Measurements from ENCODE around the gene NDUFS2. TPM values are rescaled to one million over a fixed set of nuclear protein-coding genes. Genes with fewer than 3 reads are reported as not detected.

NDUFS2 gene
- total and polyA plus RNA-seq, 11 donors = 157 to 460 (median 289) TPM

DNA sequence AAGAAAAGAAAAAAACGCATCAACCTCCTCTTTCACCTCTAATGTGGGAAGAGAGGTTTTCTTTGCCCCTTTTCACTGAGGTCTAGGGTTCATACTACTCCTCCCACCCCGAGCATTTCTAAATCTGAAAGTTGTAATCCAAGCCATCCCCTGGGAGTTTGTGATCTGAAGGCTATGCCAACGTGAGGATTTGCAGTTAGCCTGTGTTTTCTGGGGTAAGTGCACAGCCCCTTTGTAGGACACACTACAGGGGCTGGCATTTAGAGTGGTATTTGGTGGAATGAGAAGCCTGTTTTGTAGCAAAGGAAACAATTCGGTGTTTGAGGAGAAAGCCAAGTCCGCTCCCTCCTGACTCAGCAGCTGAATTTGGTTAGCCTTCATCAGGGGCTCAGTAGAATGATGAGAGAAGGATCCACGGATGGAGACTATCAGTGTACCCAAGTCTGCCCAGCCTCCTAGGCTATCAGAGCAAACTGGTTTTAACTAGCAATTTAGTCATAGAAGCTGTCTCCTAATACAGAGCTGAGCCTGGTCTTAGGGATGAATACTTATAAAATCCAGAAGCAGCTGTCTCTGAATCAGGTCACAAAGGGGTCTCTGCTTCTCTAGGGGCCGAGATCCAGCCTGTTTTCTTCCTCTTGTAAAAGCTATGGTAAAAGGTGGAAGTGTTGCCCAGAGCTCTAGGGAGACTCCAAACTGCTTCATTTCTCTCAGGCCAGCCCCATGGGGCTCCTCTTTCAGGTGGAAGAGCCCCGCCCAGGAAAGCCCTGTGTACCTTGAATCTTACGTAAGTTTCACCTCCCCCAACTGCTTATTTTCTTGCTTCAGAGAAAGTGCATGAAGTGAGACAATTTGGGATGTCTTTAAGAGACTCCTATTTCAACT lies 58.5 kb downstream of the NDUFS2 start:
- DNase-seq (no peak), ATAC-seq (no peak)
- no peak overlapping the region for H3K27ac ChIP-seq
- H3K4me1 ChIP-seq = peaks cover 0 to 9% (median 6%) of the 10 kb centered on the region in 12 donors
- no peak overlapping the region for H3K4me3 ChIP-seq
- intact Hi-C loops (cut with DNase I) = no loop called here
- TF ChIP-seq POLR2A (IDR thresholded peaks at IDR 0.05) = no peak
- TF ChIP-seq, protein P1, sequence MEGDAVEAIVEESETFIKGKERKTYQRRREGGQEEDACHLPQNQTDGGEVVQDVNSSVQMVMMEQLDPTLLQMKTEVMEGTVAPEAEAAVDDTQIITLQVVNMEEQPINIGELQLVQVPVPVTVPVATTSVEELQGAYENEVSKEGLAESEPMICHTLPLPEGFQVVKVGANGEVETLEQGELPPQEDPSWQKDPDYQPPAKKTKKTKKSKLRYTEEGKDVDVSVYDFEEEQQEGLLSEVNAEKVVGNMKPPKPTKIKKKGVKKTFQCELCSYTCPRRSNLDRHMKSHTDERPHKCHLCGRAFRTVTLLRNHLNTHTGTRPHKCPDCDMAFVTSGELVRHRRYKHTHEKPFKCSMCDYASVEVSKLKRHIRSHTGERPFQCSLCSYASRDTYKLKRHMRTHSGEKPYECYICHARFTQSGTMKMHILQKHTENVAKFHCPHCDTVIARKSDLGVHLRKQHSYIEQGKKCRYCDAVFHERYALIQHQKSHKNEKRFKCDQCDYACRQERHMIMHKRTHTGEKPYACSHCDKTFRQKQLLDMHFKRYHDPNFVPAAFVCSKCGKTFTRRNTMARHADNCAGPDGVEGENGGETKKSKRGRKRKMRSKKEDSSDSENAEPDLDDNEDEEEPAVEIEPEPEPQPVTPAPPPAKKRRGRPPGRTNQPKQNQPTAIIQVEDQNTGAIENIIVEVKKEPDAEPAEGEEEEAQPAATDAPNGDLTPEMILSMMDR (IDR thresholded peaks at IDR 0.05) = no peak
- H3K27me3 ChIP-seq = peaks cover 13 to 44% (median 33%) of the 10 kb centered on the region in 9 donors
- no peaks in the 10 kb centered on the region for H3K36me3 ChIP-seq
- 54 to 64% (median 58%) methylated on average over 9 of the region's 9 CpGs for WGBS, 4 donors
- H3K9me3 ChIP-seq = peaks cover 0 to 17% (median 10%) of the 10 kb centered on the region in 12 donors

DNA sequence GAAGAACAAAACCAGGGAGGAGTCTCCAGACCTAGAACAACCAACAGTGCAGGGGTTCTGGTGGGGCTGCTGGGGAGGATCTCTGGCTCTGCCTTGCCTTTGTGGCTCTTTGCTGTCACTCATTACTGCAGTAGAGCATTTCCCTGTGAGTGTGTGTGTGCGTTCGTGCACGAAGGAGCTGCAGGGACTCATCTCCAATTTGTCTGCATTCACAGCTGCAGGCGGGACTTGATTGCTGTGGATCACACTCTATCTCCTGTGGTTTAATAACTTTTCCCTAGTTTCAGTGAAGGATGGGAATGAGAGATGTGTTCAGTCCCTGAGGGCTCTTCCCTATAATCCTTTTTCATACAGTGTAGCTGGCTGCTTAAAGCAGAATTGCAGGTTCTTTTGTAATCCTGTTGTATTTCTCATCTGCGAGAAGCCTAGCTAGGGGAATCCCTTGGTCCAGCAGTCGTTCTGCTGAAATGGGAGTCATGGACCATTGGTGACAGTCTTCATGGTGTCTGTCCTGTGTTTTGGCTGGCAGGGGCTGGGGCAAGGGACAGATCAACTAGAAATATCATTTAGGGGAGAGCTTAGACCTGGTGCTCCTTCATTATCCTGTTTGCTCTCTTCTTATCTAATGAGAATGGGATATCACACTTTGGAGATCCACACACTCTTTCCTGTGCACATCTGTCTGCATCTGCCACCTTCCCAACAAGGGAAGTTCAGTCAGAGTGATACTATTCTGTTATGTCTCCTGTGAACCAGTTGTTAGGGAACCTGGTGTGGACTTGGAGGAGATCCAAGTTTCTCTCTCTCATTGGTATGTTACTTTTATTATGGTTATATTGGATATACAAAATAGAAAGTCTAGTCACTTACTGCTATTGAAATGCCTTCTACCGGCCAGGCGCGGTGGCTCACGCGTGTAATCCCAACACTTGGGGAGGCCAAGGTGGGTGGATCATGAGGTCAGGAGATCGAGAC lies 59.4 kb downstream of the NDUFS2 start:
- Histone ChIP-seq H3K27ac (no peak overlapping the region), H3K9me3 (peaks cover 0 to 12% (median 9%) of the 10 kb centered on the region in 12 donors), H3K4me1 (peaks cover 0 to 13% (median 8%) of the 10 kb centered on the region in 12 donors), H3K27me3 (peaks cover 13 to 44% (median 33%) of the 10 kb centered on the region in 9 donors), H3K4me3 (no peak overlapping the region), H3K36me3 (no peaks in the 10 kb centered on the region)
- WGBS, 4 donors = 78 to 82% (median 80%) methylated on average over 12 of the region's 12 CpGs
- DNase-seq (no peak), ATAC-seq (no peak)
- TF ChIP-seq, protein P1 (IDR thresholded peaks at IDR 0.05) = no peak
- no peak for TF ChIP-seq POLR2A (IDR thresholded peaks at IDR 0.05)
- intact Hi-C loops (cut with DNase I) = no loop called here

Small RNA genes within 50 kb of the gene (microRNA-seq; reads per million reads assigned to microRNA genes)
- gene MIR5187 = 1.2 to 7.4 (median 3.4) reads per million in 4 donors

Other genes with a start within 250 kb of the NDUFS2 start
- gene ITLN2, start 247.6 kb upstream of the NDUFS2 start, total RNA-seq = 1 to 10 TPM in 1 of 9 donors, under 1 TPM in 1, not detected in 7; 0.46 to 4.1 TPM
- gene ITLN2, start 247.6 kb upstream of the NDUFS2 start, polyA plus RNA-seq = under 1 TPM; 0.15 to 0.23 TPM
- 10 to 100 TPM in 5 of 9 donors, 1 to 10 TPM in 4; 7.5 to 23.4 (median 10.9) TPM for gene F11R, start 181.2 kb upstream of the NDUFS2 start, total RNA-seq
- gene F11R, start 181.2 kb upstream of the NDUFS2 start, polyA plus RNA-seq = 10 to 100 TPM in 1 of 2 donors, 1 to 10 TPM in 1; 7.4 to 13.8 TPM
- gene TSTD1, start 163.4 kb upstream of the NDUFS2 start, total RNA-seq = 10 to 100 TPM in 7 of 9 donors, 1 to 10 TPM in 2; 6.1 to 22.7 (median 14.4) TPM
- 10 to 100 TPM; 14.7 to 16.2 TPM for gene TSTD1, start 163.4 kb upstream of the NDUFS2 start, polyA plus RNA-seq
- gene USF1, start 156.4 kb upstream of the NDUFS2 start, total RNA-seq = 10 to 100 TPM; 20.2 to 51.1 (median 28.2) TPM
- 10 to 100 TPM; 31.9 to 43.0 TPM for gene USF1, start 156.4 kb upstream of the NDUFS2 start, polyA plus RNA-seq
- 10 to 100 TPM in 2 of 9 donors, 1 to 10 TPM in 7; 1.7 to 32.2 (median 2.1) TPM for gene ARHGAP30, start 132.5 kb upstream of the NDUFS2 start, total RNA-seq
- 1 to 10 TPM; 1.3 to 3.0 TPM for gene ARHGAP30, start 132.5 kb upstream of the NDUFS2 start, polyA plus RNA-seq
- gene NECTIN4, start 112.8 kb upstream of the NDUFS2 start, total RNA-seq = under 1 TPM in 2 of 9 donors, not detected in 7; 0.07 to 0.53 TPM
- under 1 TPM in 1 of 2 donors, not detected in 1; 0.03 TPM for gene NECTIN4, start 112.8 kb upstream of the NDUFS2 start, polyA plus RNA-seq
- gene KLHDC9, start 104.0 kb upstream of the NDUFS2 start, total RNA-seq = 10 to 100 TPM in 3 of 9 donors, 1 to 10 TPM in 6; 2.4 to 13.3 (median 6.1) TPM
- gene KLHDC9, start 104.0 kb upstream of the NDUFS2 start, polyA plus RNA-seq = 1 to 10 TPM in 1 of 2 donors, under 1 TPM in 1; 0.43 to 3.2 TPM
- 10 to 100 TPM; 38.3 to 59.1 (median 49.4) TPM for gene PFDN2, start 84.3 kb upstream of the NDUFS2 start, total RNA-seq
- 100 to 1,000 TPM; 162 to 234 TPM for gene PFDN2, start 84.3 kb upstream of the NDUFS2 start, polyA plus RNA-seq
- 10 to 100 TPM; 28.1 to 42.7 (median 34.7) TPM for gene NIT1, start 84.3 kb upstream of the NDUFS2 start, total RNA-seq
- gene NIT1, start 84.3 kb upstream of the NDUFS2 start, polyA plus RNA-seq = 10 to 100 TPM; 25.8 to 34.3 TPM
- 10 to 100 TPM; 20.8 to 36.0 (median 26.5) TPM for gene DEDD, start 69.7 kb upstream of the NDUFS2 start, total RNA-seq
- 10 to 100 TPM; 13.8 to 38.8 TPM for gene DEDD, start 69.7 kb upstream of the NDUFS2 start, polyA plus RNA-seq
- 10 to 100 TPM; 54.4 to 86.9 (median 73.2) TPM for gene UFC1, start 48.4 kb upstream of the NDUFS2 start, total RNA-seq
- gene UFC1, start 48.4 kb upstream of the NDUFS2 start, polyA plus RNA-seq = 100 to 1,000 TPM in 1 of 2 donors, 10 to 100 TPM in 1; 60.7 to 131 TPM
- 10 to 100 TPM; 12.3 to 20.0 (median 14.6) TPM for gene USP21, start 42.9 kb upstream of the NDUFS2 start, total RNA-seq
- gene USP21, start 42.9 kb upstream of the NDUFS2 start, polyA plus RNA-seq = 10 to 100 TPM; 13.0 TPM
- gene PPOX, start 35.9 kb upstream of the NDUFS2 start, total RNA-seq = 10 to 100 TPM in 8 of 9 donors, 1 to 10 TPM in 1; 9.7 to 16.7 (median 13.7) TPM
- 10 to 100 TPM; 10.7 to 24.3 TPM for gene PPOX, start 35.9 kb upstream of the NDUFS2 start, polyA plus RNA-seq
- 10 to 100 TPM; 18.2 to 34.1 (median 22.4) TPM for gene B4GALT3, start 24.9 kb upstream of the NDUFS2 start, total RNA-seq
- 10 to 100 TPM; 13.4 to 40.8 TPM for gene B4GALT3, start 24.9 kb upstream of the NDUFS2 start, polyA plus RNA-seq
- 10 to 100 TPM in 3 of 9 donors, 1 to 10 TPM in 6; 1.6 to 65.2 (median 8.4) TPM for gene ADAMTS4, start 3.3 kb upstream of the NDUFS2 start, total RNA-seq
- gene ADAMTS4, start 3.3 kb upstream of the NDUFS2 start, polyA plus RNA-seq = 1 to 10 TPM; 5.7 to 6.1 TPM
- 100 to 1,000 TPM in 1 of 9 donors, 10 to 100 TPM in 5, 1 to 10 TPM in 3; 2.9 to 157 (median 17.1) TPM for gene FCER1G, start 12.9 kb downstream of the NDUFS2 start, total RNA-seq
- gene FCER1G, start 12.9 kb downstream of the NDUFS2 start, polyA plus RNA-seq = 10 to 100 TPM; 14.6 to 40.0 TPM
- gene APOA2, start 21.3 kb downstream of the NDUFS2 start, total RNA-seq = not detected
- not detected for gene APOA2, start 21.3 kb downstream of the NDUFS2 start, polyA plus RNA-seq
- gene TOMM40L, start 23.7 kb downstream of the NDUFS2 start, total RNA-seq = 10 to 100 TPM; 24.1 to 37.1 (median 31.1) TPM
- gene TOMM40L, start 23.7 kb downstream of the NDUFS2 start, polyA plus RNA-seq = 10 to 100 TPM; 28.8 to 29.1 TPM
- gene NR1I3, start 35.8 kb downstream of the NDUFS2 start, total RNA-seq = not detected
- gene NR1I3, start 35.8 kb downstream of the NDUFS2 start, polyA plus RNA-seq = under 1 TPM in 1 of 2 donors, not detected in 1; 0.23 TPM
- under 1 TPM in 8 of 9 donors, not detected in 1; 0.29 to 0.62 (median 0.49) TPM for gene PCP4L1, start 56.4 kb downstream of the NDUFS2 start, total RNA-seq
- gene PCP4L1, start 56.4 kb downstream of the NDUFS2 start, polyA plus RNA-seq = under 1 TPM; 0.19 to 0.42 TPM
- gene MPZ, start 107.6 kb downstream of the NDUFS2 start, total RNA-seq = 1 to 10 TPM in 8 of 9 donors, under 1 TPM in 1; 0.90 to 5.6 (median 2.7) TPM
- 1 to 10 TPM; 1.2 to 2.1 TPM for gene MPZ, start 107.6 kb downstream of the NDUFS2 start, polyA plus RNA-seq
- 100 to 1,000 TPM; 113 to 408 (median 314) TPM for gene SDHC, start 112.0 kb downstream of the NDUFS2 start, total RNA-seq
- gene SDHC, start 112.0 kb downstream of the NDUFS2 start, polyA plus RNA-seq = 100 to 1,000 TPM in 1 of 2 donors, 10 to 100 TPM in 1; 50.6 to 256 TPM
- not detected for gene CFAP126, start 165.5 kb downstream of the NDUFS2 start, total RNA-seq
- not detected for gene CFAP126, start 165.5 kb downstream of the NDUFS2 start, polyA plus RNA-seq